Tibial nerve (tissue), 4 donors: Measurements from ENCODE around the gene U2AF1L4. TPM values are rescaled to one million over a fixed set of nuclear protein-coding genes. Genes with fewer than 3 reads are reported as not detected.

Experiments
- DNase-seq, 2 donors: peaks; one replicate each; pipeline ENCODE4 v3.0.0-alpha.2; 2019; ENCODE audit warnings: low spot score in 2 of 2
- H3K27ac ChIP-seq, 4 donors: fragments of 200-600 bp; sonication (generic) in 3 of 4; one replicate each; pipeline ENCODE4 v1.5.1; 2017 to 2019; ENCODE audit warnings: mild to moderate bottlenecking in 1 of 4
- H3K27me3 ChIP-seq, 2 donors: fragments of 200-600 bp; sonication (generic) in 1 of 2; one replicate each; pipeline versions ENCODE4 v1.5.1 to v1.6.0; 2017 to 2019
- H3K36me3 ChIP-seq, 3 donors: fragments of 200-600 bp; sonication (generic); one replicate each; pipeline ENCODE4 v1.5.1; 2018 to 2019
- H3K4me1 ChIP-seq, 4 donors: fragments of 200-600 bp; sonication (generic) in 3 of 4; one replicate each; pipeline ENCODE4 v1.5.1; 2017 to 2019
- H3K4me3 ChIP-seq, 4 donors: fragments of 200-600 bp; sonication (generic) in 3 of 4; one replicate each; pipeline ENCODE4 v1.5.1; 2017 to 2019; ENCODE audit warnings: mild to moderate bottlenecking in 1 of 4, moderate library complexity in 1 of 4
- H3K9me3 ChIP-seq, 4 donors: fragments of 200-600 bp; sonication (generic) in 3 of 4; one replicate each; pipeline ENCODE4 v1.5.1; 2017 to 2019
- CTCF ChIP-seq, 5 experiments: fragments of 200-600 bp in 3 of 5; fragments of 450-650 bp in 2 of 5; sonication (generic) in 3 of 5; IDR thresholded peaks; one replicate each; pipeline ENCODE4 v1.5.1; 2016 to 2019; ENCODE audit warnings: antibody characterized with exemption in 5 of 5, mild to moderate bottlenecking in 3 of 5, moderate library complexity in 2 of 5
- EP300 ChIP-seq, 2 donors: sonication (generic); formaldehyde crosslinking; IDR thresholded peaks; one replicate each; pipeline ENCODE4 v1.6.1; 2017; ENCODE audit warnings: antibody characterized with exemption in 2 of 2, mild to moderate bottlenecking in 1 of 2
- POLR2A ChIP-seq, 2 donors: fragments of 450-650 bp; IDR thresholded peaks; one replicate each; pipeline ENCODE4 v1.6.1; 2017; ENCODE audit warnings: antibody characterized with exemption in 2 of 2, mild to moderate bottlenecking in 2 of 2, moderate library complexity in 2 of 2
- WGBS, 2 donors: methylation state at CpG; one replicate each; pipeline ENCODE4 v1.1.5; 2018; 5-methylcytosine and 5-hydroxymethylcytosine counted together
- total RNA-seq, 4 donors: library from RNA; depleted of rRNA; stranded (reverse); fragments of >200 nt; gene quantifications; one replicate each; pipeline ENCODE4 v1.1.0, GENCODE V29; 2016

The U2AF1L4 gene
- total RNA-seq, 4 donors from 2014 or later = 17.8 to 51.1 (median 43.2) TPM

DNA sequence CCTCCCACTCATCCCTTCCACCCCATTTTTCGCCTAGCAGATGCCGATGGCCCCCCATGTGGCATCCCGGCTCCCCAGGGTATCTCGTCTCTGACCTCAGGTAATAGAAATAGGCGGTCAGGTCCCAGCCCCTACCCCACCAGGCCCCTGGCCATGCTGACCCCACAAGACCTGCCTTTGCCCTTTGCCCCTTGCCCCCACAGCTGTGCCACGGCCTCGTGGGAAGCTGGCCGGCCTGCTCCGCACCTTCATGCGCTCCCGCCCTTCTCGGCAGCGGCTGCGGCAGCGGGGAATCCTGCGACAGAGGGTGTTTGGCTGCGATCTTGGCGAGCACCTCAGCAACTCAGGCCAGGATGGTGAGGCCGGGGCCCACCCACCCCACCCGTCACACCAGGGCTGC is 35.5 kb upstream of the U2AF1L4 start:
- 89 to 92% methylated on average over 20 of the region's 20 CpGs for WGBS, 2 donors
- H3K36me3 ChIP-seq = peaks cover 0 to 84% (median 0%) of the 10 kb centered on the region in 3 donors
- H3K4me3 ChIP-seq = no peak overlapping the region
- H3K27ac ChIP-seq = no peak overlapping the region
- no peak for DNase-seq
- no peaks in the 10 kb centered on the region for H3K27me3 ChIP-seq
- H3K9me3 ChIP-seq = no peaks in the 10 kb centered on the region
- TF ChIP-seq CTCF (IDR thresholded peaks at IDR 0.05) (no peak), EP300 (IDR thresholded peaks at IDR 0.05) (no peak), POLR2A (IDR thresholded peaks at IDR 0.05) (no peak)
- H3K4me1 ChIP-seq = peaks cover 0 to 20% (median 11%) of the 10 kb centered on the region in 4 donors

GRCh38 chr19:35780058-35780457 is 34.8 kb upstream of the U2AF1L4 start:
- no peak for DNase-seq
- 90 to 92% methylated on average over 16 of the region's 16 CpGs for WGBS, 2 donors
- Histone ChIP-seq H3K4me3 (no peak overlapping the region), H3K4me1 (peaks cover 0 to 24% (median 13%) of the 10 kb centered on the region in 4 donors), H3K27me3 (no peaks in the 10 kb centered on the region), H3K9me3 (no peaks in the 10 kb centered on the region), H3K36me3 (peaks cover 0 to 77% (median 0%) of the 10 kb centered on the region in 3 donors), H3K27ac (no peak overlapping the region)
- TF ChIP-seq EP300 (IDR thresholded peaks at IDR 0.05) (no peak), POLR2A (IDR thresholded peaks at IDR 0.05) (no peak), CTCF (IDR thresholded peaks at IDR 0.05) (no peak)

- no peak for TF ChIP-seq CTCF (IDR thresholded peaks at IDR 0.05)
- WGBS, 2 donors = 82% methylated on average over 8 of the region's 8 CpGs
- Histone ChIP-seq H3K27ac (no peak overlapping the region), H3K27me3 (no peaks in the 10 kb centered on the region), H3K4me1 (peaks cover 0 to 30% (median 19%) of the 10 kb centered on the region in 4 donors), H3K36me3 (peaks cover 0 to 67% (median 0%) of the 10 kb centered on the region in 3 donors), H3K9me3 (no peaks in the 10 kb centered on the region), H3K4me3 (no peak overlapping the region)
- DNase-seq = no peak
Measured at GRCh38 chr19:35779033-35779432, 33.8 kb upstream of the U2AF1L4 start.

GRCh38 chr19:35777961-35778360 is 32.7 kb upstream of the U2AF1L4 start:
- no peaks in the 10 kb centered on the region for H3K27me3 ChIP-seq
- 77 to 87% methylated on average over 7 of the region's 7 CpGs for WGBS, 2 donors
- H3K4me1 ChIP-seq = peaks cover 0 to 30% (median 19%) of the 10 kb centered on the region in 4 donors
- no peak for TF ChIP-seq CTCF (IDR thresholded peaks at IDR 0.05)
- no peak for TF ChIP-seq POLR2A (IDR thresholded peaks at IDR 0.05)
- TF ChIP-seq EP300 (IDR thresholded peaks at IDR 0.05) = no peak
- no peak overlapping the region for H3K4me3 ChIP-seq
- H3K9me3 ChIP-seq = no peaks in the 10 kb centered on the region
- DNase-seq = no peak
- H3K36me3 ChIP-seq = peaks cover 0 to 56% (median 0%) of the 10 kb centered on the region in 3 donors
- H3K27ac ChIP-seq = no peak overlapping the region

- 34 to 47% methylated on average over 18 to 19 of the region's 19 CpGs for WGBS, 2 donors
- TF ChIP-seq EP300 (IDR thresholded peaks at IDR 0.05) (no peak), POLR2A (IDR thresholded peaks at IDR 0.05) (no peak), CTCF (IDR thresholded peaks at IDR 0.05) (no peak)
- no peaks in the 10 kb centered on the region for H3K27me3 ChIP-seq
- H3K4me3 ChIP-seq = no peak overlapping the region
- H3K9me3 ChIP-seq = no peaks in the 10 kb centered on the region
- peaks cover 0 to 49% (median 0%) of the 10 kb centered on the region in 3 donors for H3K36me3 ChIP-seq
- H3K27ac ChIP-seq = peak overlapping the region in 2 of 4 donors; percentile 9 to 87
- no peak for DNase-seq
- peaks cover 0 to 30% (median 19%) of the 10 kb centered on the region in 4 donors for H3K4me1 ChIP-seq
Measured at GRCh38 chr19:35777086-35777841, 32.0 kb upstream of the U2AF1L4 start.
